ENCODE measurements around the gene CXADR.

DNA sequence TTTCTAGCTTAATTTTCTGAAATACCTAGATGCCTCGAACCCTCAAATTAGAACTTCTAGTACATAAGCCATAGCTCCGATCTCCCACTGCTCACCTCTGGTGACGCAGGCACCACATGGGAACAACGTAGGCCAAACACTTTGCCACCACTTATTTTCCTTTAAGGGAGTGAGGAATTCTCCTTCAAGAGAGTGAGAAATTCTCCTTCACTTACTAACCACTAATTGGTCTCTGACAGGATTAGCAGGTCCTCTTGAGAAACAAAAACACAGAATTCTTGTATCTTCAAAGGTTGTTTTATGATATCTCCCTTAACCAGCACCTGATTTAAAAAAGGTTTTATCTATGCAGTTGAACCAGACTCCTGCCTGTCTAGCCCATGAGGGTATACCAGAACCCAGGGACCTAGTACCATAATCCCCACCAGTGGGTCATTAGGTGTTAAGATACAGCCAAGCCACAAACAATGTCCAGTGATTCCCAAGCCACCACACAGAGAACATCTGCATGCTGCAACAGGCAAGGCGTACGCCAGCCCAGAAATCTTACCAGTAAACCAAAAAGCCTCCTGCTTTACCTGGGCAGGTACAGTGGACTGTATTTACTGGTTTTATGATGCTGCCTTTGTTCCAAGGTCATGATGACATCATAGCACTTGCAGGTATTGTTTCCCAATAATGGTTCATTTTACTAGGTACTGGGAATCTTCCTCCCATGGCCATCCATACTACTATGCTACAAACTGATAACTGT, 20.3 kb upstream of the CXADR start:
- TF ChIP-seq, protein P1, sequence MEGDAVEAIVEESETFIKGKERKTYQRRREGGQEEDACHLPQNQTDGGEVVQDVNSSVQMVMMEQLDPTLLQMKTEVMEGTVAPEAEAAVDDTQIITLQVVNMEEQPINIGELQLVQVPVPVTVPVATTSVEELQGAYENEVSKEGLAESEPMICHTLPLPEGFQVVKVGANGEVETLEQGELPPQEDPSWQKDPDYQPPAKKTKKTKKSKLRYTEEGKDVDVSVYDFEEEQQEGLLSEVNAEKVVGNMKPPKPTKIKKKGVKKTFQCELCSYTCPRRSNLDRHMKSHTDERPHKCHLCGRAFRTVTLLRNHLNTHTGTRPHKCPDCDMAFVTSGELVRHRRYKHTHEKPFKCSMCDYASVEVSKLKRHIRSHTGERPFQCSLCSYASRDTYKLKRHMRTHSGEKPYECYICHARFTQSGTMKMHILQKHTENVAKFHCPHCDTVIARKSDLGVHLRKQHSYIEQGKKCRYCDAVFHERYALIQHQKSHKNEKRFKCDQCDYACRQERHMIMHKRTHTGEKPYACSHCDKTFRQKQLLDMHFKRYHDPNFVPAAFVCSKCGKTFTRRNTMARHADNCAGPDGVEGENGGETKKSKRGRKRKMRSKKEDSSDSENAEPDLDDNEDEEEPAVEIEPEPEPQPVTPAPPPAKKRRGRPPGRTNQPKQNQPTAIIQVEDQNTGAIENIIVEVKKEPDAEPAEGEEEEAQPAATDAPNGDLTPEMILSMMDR (conservative IDR thresholded peaks at IDR 0.05), result no peak
- no peak for TF ChIP-seq EZH2 (IDR thresholded peaks at IDR 0.05; ENCODE audit: low read depth)

All from PC-9 (cell line).